ENCODE data around the gene RBBP7.

The RBBP7 gene

DNA sequence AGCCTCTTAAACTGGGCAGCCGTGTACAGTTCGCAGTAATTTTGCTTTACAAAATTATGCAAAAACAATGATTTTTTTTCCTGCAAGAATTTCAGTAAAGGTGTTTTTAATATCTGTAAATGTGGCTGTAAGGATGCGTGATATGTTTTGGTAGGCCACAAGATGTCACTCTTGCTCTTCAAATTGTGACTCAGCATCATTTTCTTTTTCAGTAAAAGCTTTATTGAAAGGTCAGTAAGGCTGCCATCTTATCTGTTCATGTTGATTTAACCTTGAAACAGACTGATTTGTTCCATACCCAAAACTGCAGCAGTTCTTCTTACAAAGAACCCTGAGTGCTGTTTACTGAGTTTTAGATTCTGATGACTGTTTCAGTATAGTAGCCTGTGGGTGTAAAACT is 44.0 kb downstream of the RBBP7 start:
- DNase-seq (ENCODE audit: low spot score) = no peak

GRCh38 chrX:16825264-16826035 is 44.7 kb downstream of the RBBP7 start:
- no peak for DNase-seq (ENCODE audit: low spot score)

GRCh38 chrX:16822723-16823122 is 47.4 kb downstream of the RBBP7 start:
- no peak for DNase-seq (ENCODE audit: low spot score)

- DNase-seq (ENCODE audit: low spot score) = no peak
Measured at GRCh38 chrX:16819634-16820033, 50.5 kb downstream of the RBBP7 start.

DNA sequence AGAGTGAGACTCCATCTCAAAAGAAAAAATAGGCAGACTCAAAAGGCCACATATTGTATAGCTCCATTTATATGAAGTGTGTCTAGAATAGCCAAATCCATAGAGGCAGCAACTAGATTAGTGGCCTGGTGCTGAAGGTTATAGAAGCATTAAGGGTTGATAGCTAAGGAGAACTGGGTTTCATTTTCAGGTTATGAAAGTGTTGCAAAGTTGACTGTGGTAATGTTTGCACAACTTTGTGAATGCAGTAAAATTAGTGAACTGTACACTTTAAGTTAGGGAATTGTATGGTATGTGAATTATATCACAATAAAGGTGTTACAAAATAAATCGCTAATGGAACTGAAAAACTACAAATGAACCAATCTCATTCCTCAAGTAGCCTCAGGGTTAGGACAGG is 55.6 kb downstream of the RBBP7 start:
- DNase-seq (ENCODE audit: low spot score) = no peak

- no peak for DNase-seq (ENCODE audit: low spot score)
Measured at GRCh38 chrX:16807976-16808542, 62.1 kb downstream of the RBBP7 start.

DNA sequence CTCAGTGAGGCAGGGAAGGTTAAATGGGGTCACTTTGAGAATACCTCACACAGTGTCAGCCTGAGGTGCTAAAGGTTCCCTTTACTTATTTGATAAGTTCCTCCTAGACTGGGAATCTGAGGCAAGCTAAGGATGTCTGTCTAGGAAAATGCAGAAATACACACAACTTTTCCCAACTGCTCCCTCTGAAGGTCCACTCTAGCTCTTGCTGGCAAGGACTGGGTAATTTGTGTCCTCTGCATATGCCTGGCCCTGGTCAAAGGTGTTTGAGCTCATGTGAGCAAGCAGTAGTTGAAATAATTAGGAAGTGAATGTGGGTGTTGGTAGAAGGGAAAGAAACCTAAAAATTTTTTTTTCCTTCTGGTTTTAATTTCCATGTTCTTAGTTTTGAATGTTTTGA is 62.6 kb downstream of the RBBP7 start:
- no peak for DNase-seq (ENCODE audit: low spot score)

GRCh38 chrX:16804923-16805464 is 65.2 kb downstream of the RBBP7 start:
- no peak for DNase-seq (ENCODE audit: low spot score)

GRCh38 chrX:16797841-16798240 is 72.3 kb downstream of the RBBP7 start:
- DNase-seq (ENCODE audit: low spot score) = no peak

DNA sequence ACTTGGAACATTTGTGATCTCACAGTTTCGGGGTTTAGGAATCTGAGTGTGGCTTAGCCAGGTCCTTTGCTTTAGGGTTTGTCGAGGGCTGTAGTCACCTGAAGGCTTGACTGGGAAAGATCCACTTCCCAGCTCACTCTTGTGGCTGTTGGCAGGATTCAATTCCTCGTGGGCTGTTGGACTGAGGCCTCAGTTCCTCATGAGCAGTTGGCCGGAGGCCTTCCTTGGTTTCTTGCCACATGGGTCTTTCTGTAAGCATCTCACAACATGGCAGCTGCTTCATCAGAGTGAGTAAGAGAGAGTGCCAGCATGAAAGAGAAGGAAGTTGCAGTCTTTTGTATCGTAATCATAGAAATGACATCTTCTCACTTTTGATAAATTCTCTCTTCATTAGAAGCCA is 72.8 kb downstream of the RBBP7 start:
- peak; percentile 12 for DNase-seq (ENCODE audit: low spot score)

DNA sequence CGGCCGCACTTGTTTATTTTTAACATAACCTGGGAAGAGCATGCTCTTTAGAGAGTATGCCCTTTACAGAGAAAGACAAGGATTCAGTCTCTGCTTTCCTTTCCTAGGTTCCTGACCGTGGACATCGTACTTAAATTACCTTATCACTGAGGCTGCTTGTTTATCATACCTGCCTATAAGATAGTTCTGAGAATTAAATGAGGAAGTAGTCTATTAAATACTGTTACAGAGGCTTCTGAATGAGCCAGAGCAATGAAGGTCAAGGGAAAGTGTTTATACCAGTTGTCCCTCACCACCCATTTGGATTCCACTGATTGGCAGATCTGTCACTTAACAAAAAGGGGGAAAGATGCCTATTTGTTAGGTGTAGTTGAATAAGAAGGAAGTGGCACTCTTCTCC is 73.9 kb downstream of the RBBP7 start:
- DNase-seq (ENCODE audit: low spot score) = no peak
